ENCODE data around the gene SMR3B.

- TF ChIP-seq CTCF (IDR thresholded peaks at IDR 0.05) (no peak), ZFX (IDR thresholded peaks at IDR 0.05; ENCODE audit: borderline replicate concordance) (no peak)
Observed at GRCh38 chr4:70397580-70397979, 14.6 kb downstream of the SMR3B start, which contains the start of gene OPRPN.

All from 22Rv1 (cell line).